ENCODE measurements around the gene MRTFA. TPM values are rescaled to one million over a fixed set of nuclear protein-coding genes. Genes with fewer than 3 reads are reported as not detected.

The MRTFA gene
- total and polyA plus RNA-seq, 2 of the 13 experiments (the other 11 are each of a cell fraction or from before 2014, with no cell fraction given): 2.4 to 8.2 TPM

DNA sequence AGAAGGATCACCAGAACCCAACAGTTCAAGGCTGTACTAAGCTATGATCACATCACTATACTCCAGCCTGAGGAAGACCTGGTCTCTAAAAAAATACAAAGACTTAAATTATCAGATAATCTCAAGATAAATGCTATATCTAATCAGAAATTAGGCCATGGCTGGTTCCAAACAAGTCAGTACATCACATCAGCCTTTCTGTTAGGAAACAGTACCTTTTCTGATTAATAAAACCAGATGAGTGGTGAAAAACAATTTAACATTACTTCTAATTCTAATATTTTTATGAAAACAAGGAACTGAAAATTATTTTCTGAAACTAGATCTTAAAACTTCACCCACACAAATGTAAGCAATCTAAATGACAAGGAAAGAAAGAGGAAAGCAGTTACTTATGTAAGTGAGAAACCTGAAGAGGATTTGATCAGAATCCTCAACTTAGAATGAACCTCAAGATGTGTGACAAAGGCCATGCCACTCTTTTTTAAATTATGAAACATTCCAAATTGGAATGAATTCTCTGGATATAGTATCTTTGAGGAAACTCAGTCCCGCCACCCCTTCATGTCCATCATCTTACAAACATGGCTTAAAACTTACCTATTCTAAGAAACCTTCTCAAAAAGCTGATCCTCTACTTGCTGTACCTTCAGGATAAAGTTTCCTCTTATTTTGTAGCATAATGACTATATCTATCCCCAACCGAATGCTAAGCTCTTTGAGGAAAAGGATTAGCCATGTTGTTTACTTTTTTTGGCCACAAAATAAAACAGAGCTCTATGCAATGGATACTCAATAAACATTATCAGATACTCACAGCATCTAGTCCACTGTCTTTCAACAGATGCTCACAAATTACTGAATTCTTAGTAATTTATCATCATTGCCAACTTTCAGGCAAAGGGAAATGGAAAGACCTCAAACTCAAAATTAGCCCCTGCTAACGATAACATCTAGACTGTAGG is 132.0 kb downstream of the MRTFA start:
- in situ Hi-C loops (cut with HindIII; ENCODE audit: extremely low pct_ligation_motif_present, low pct_unique_long_range_greater_than_20kb) (no loop called here), intact Hi-C loops (cut with micrococcal nuclease; ENCODE audit: unreplicated experiment) (no loop called here)
- Histone ChIP-seq H3K9me3 (ENCODE audit: low read length) (no peaks in the 10 kb centered on the region), H3K9ac (ENCODE audit: insufficient read depth, low read depth, low read length) (no peak overlapping the region), H4K20me1 (ENCODE audit: insufficient read depth, low read length) (no peaks in the 10 kb centered on the region), H3K4me1 (ENCODE audit: insufficient read depth, low read length) (peaks cover 18% of the 10 kb centered on the region), H3K4me3 (replicated peaks in 1 of 3; ENCODE audit: insufficient read depth in 1 of 3, low read depth in 2 of 3, low read length in 3 of 3) (no peak overlapping the region), H3K27ac (ENCODE audit: extremely low read length, insufficient read depth, low read length) (no peak overlapping the region), H3K36me3 (replicated peaks in 1 of 2; ENCODE audit: control insufficient read depth in 1 of 2, insufficient read depth in 2 of 2, low read length in 2 of 2) (no peaks in the 10 kb centered on the region), H2AFZ (ENCODE audit: low read length) (no peak overlapping the region), H3K4me2 (ENCODE audit: low read depth, low read length) (no peak overlapping the region), H3K27me3 (ENCODE audit: control insufficient read depth in 1 of 2, insufficient read depth in 2 of 2, low read length in 2 of 2) (no peaks in the 10 kb centered on the region), H3K79me2 (ENCODE audit: insufficient read depth, low read length) (no peaks in the 10 kb centered on the region)
- ChIA-PET CTCF (ENCODE audit: low intra/inter-chr PET ratio, low total read pairs) (no interaction called here), POLR2A (no interaction called here)
- ATAC-seq (no peak), FAIRE-seq (no peak), DNase-seq (ENCODE audit: low spot score) (no peak)
- 66% methylated on average over 3 of the region's 3 CpGs for WGBS (ENCODE audit: low lambda C conversion rate)
- no TSS peak for BruUV-seq (replicated peaks)
- TF ChIP-seq BHLHE40 (IDR thresholded peaks at IDR 0.05; ENCODE audit: low read length): no peak
- TF ChIP-seq, protein P1, sequence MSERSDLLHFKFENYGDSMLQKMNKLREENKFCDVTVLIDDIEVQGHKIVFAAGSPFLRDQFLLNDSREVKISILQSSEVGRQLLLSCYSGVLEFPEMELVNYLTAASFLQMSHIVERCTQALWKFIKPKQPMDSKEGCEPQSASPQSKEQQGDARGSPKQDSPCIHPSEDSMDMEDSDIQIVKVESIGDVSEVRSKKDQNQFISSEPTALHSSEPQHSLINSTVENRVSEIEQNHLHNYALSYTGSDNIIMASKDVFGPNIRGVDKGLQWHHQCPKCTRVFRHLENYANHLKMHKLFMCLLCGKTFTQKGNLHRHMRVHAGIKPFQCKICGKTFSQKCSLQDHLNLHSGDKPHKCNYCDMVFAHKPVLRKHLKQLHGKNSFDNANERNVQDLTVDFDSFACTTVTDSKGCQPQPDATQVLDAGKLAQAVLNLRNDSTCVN (CRISPR knock-in tag; IDR thresholded peaks at IDR 0.05; ENCODE audit: borderline replicate concordance): no peak
- TF ChIP-seq SP4 (CRISPR knock-in tag; IDR thresholded peaks at IDR 0.05): no peak
- TF ChIP-seq ZNF510 (CRISPR knock-in tag; IDR thresholded peaks at IDR 0.05; ENCODE audit: low read depth): no peak
- TF ChIP-seq CEBPB (IDR thresholded peaks at IDR 0.05; ENCODE audit: borderline replicate concordance, low read depth, low read length): no peak
- TF ChIP-seq, protein P2, sequence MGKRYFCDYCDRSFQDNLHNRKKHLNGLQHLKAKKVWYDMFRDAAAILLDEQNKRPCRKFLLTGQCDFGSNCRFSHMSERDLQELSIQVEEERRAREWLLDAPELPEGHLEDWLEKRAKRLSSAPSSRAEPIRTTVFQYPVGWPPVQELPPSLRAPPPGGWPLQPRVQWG (CRISPR knock-in tag; IDR thresholded peaks at IDR 0.05; ENCODE audit: borderline replicate concordance, low read depth): no peak
- TF ChIP-seq MYC (CRISPR knock-in tag; IDR thresholded peaks at IDR 0.05; ENCODE audit: borderline replicate concordance): no peak
- TF ChIP-seq RFX5 (IDR thresholded peaks at IDR 0.05; ENCODE audit: low read depth, low read length): no peak
- TF ChIP-seq, protein P3, sequence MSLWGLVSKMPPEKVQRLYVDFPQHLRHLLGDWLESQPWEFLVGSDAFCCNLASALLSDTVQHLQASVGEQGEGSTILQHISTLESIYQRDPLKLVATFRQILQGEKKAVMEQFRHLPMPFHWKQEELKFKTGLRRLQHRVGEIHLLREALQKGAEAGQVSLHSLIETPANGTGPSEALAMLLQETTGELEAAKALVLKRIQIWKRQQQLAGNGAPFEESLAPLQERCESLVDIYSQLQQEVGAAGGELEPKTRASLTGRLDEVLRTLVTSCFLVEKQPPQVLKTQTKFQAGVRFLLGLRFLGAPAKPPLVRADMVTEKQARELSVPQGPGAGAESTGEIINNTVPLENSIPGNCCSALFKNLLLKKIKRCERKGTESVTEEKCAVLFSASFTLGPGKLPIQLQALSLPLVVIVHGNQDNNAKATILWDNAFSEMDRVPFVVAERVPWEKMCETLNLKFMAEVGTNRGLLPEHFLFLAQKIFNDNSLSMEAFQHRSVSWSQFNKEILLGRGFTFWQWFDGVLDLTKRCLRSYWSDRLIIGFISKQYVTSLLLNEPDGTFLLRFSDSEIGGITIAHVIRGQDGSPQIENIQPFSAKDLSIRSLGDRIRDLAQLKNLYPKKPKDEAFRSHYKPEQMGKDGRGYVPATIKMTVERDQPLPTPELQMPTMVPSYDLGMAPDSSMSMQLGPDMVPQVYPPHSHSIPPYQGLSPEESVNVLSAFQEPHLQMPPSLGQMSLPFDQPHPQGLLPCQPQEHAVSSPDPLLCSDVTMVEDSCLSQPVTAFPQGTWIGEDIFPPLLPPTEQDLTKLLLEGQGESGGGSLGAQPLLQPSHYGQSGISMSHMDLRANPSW (CRISPR knock-in tag; IDR thresholded peaks at IDR 0.05; ENCODE audit: borderline replicate concordance): no peak
- no peak for TF ChIP-seq ZNF530 (CRISPR knock-in tag; IDR thresholded peaks at IDR 0.05; ENCODE audit: low read depth)
- TF ChIP-seq FOXC1 (CRISPR knock-in tag; IDR thresholded peaks at IDR 0.05; ENCODE audit: borderline replicate concordance): no peak
- TF ChIP-seq ZNF12 (CRISPR knock-in tag; IDR thresholded peaks at IDR 0.05): no peak
- TF ChIP-seq KDM4B (CRISPR knock-in tag; IDR thresholded peaks at IDR 0.05): no peak
- no peak for TF ChIP-seq ZNF317 (CRISPR knock-in tag; IDR thresholded peaks at IDR 0.05)

Measured in HepG2 (cell line).